ENCODE results near the gene MAP3K5. TPM values are rescaled to one million over a fixed set of nuclear protein-coding genes. Genes with fewer than 3 reads are reported as not detected.

The MAP3K5 gene
- total and polyA plus RNA-seq, 9 of the 15 experiments (the other 6 are each of a cell fraction or from before 2014, with no cell fraction given): 2.2 to 13.0 (median 9.9) TPM

GRCh38 chr6:136609873-136610706 lies 182.2 kb downstream of the MAP3K5 start (continued):
- no peak for TF ChIP-seq ID3 (CRISPR knock-in tag; IDR thresholded peaks at IDR 0.05)
- no peak for TF ChIP-seq ID3 (tag; IDR thresholded peaks at IDR 0.05)
- TF ChIP-seq UBTF (IDR thresholded peaks at IDR 0.05; ENCODE audit: borderline replicate concordance in 1 of 2, low read depth in 2 of 2, low read length in 2 of 2): peak in 1 of 2 experiments; percentile 61; a peak in 2 of 4 replicates
- peak; percentile 71 for TF ChIP-seq MEIS2 (IDR thresholded peaks at IDR 0.05; ENCODE audit: partially characterized antibody)
- TF ChIP-seq FOXA3 (CRISPR knock-in tag; conservative IDR thresholded peaks at IDR 0.05 in 1 of 2, IDR thresholded peaks at IDR 0.05 in 1 of 2): peak; percentile 92 to 99
- 0 out of 4 replicates have a peak, but pooled peaks of 1 of the 2 experiments have one; percentile 47 for TF ChIP-seq TEAD1 (CRISPR knock-in tag; IDR thresholded peaks at IDR 0.05)
- peak; percentile 71; the same call in 1 of the 2 replicates for TF ChIP-seq MEF2A (IDR thresholded peaks at IDR 0.05; ENCODE audit: control insufficient read depth, low read depth, low read length)
- TF ChIP-seq ZNF175 (CRISPR knock-in tag; IDR thresholded peaks at IDR 0.05; ENCODE audit: low read depth): peak; percentile 87
- peak; percentile 97 for TF ChIP-seq SPI1 (IDR thresholded peaks at IDR 0.05; ENCODE audit: borderline replicate concordance, low read depth, low read length)
- TF ChIP-seq RAD21 (CRISPR knock-in tag; conservative IDR thresholded peaks at IDR 0.05 in 1 of 2, IDR thresholded peaks at IDR 0.05 in 1 of 2): 0 out of 4 replicates have a peak, but pooled peaks of 1 of the 2 experiments have one; percentile 17
- no peak for TF ChIP-seq NR3C1 (CRISPR knock-in tag; IDR thresholded peaks at IDR 0.05)
- peak; percentile 60; the same call in 1 of the 2 replicates for TF ChIP-seq GTF2E2 (tag; IDR thresholded peaks at IDR 0.05)
- no peak for TF ChIP-seq ZBTB2 (IDR thresholded peaks at IDR 0.05)
- TF ChIP-seq MTA3 (IDR thresholded peaks at IDR 0.05; ENCODE audit: borderline replicate concordance): 0 out of 2 replicates have a peak, but pooled peaks have one; percentile 67
- peak in 1 of 2 experiments; percentile 59; a peak in 1 of 4 replicates for TF ChIP-seq HDAC1 (IDR thresholded peaks at IDR 0.05)
- TF ChIP-seq NFE2 (IDR thresholded peaks at IDR 0.05; ENCODE audit: low read depth): peak; percentile 77
- TF ChIP-seq SOX6 (IDR thresholded peaks at IDR 0.05): peak; percentile 84
- TF ChIP-seq ESRRA (IDR thresholded peaks at IDR 0.05; ENCODE audit: borderline replicate concordance, low read depth): peak; percentile 73; the same call in 1 of the 2 replicates
- TF ChIP-seq FOS (IDR thresholded peaks at IDR 0.05; ENCODE audit: extremely low read depth, insufficient read length): peak; percentile 69
- TF ChIP-seq HLTF (IDR thresholded peaks at IDR 0.05): peak; percentile 45
